Measurements from ENCODE around the gene FOXN3. TPM values are rescaled to one million over a fixed set of nuclear protein-coding genes. Genes with fewer than 3 reads are reported as not detected.

FOXN3 gene
- total RNA-seq, 1 experiment from 2014 or later = 125 TPM

GRCh38 chr14:89258728-89259273 is 158.2 kb downstream of the FOXN3 start:
- Histone ChIP-seq H3K23me2 (ENCODE audit: insufficient read length, low read depth, low read length, poor library complexity, severe bottlenecking) (no peaks in the 10 kb centered on the region), H3K4ac (ENCODE audit: low read depth, low read length) (no peak overlapping the region), H3T11ph (ENCODE audit: low read length) (no peak overlapping the region), H3K79me2 (ENCODE audit: insufficient read depth, low read length) (peaks cover 4% of the 10 kb centered on the region; the same call in 1 of the 2 replicates), H4K5ac (ENCODE audit: insufficient read length, low read depth, low read length) (no peak overlapping the region), H3K23ac (ENCODE audit: insufficient read length, low read depth, low read length) (no peak overlapping the region), H3K9me3 (ENCODE audit: control insufficient read depth, low read depth, low read length) (no peaks in the 10 kb centered on the region), H2BK15ac (ENCODE audit: low read depth, low read length) (no peak overlapping the region), H4K8ac (replicated peaks; ENCODE audit: insufficient read length, low read depth, low read length) (no peak overlapping the region), H2BK20ac (ENCODE audit: low read depth, low read length, poor library complexity, severe bottlenecking) (no peak overlapping the region), H3K14ac (ENCODE audit: insufficient read depth, low read length) (no peak overlapping the region), H2BK5ac (ENCODE audit: insufficient read length, low read length) (no peak overlapping the region), H3K4me1 (ENCODE audit: insufficient read depth, low read length) (no peaks in the 10 kb centered on the region), H3K79me1 (ENCODE audit: insufficient read depth, low read depth, low read length, poor library complexity, severe bottlenecking) (peaks cover 6% of the 10 kb centered on the region), H3K27me3 (ENCODE audit: insufficient read depth, low read length) (no peaks in the 10 kb centered on the region), H4K20me1 (ENCODE audit: control insufficient read depth, insufficient read depth, insufficient read length) (no peaks in the 10 kb centered on the region), H4K91ac (ENCODE audit: insufficient read length, low read depth, low read length) (no peak overlapping the region), H2BK12ac (ENCODE audit: insufficient read length, low read depth, low read length) (no peak overlapping the region), H3K4me2 (ENCODE audit: insufficient read depth, insufficient read length, low read length) (no peak overlapping the region), H3K9ac (ENCODE audit: extremely low read depth, insufficient read length, low read length) (no peak overlapping the region), H3K56ac (ENCODE audit: insufficient read length, low read depth, low read length) (no peak overlapping the region), H2BK120ac (ENCODE audit: low read depth, low read length, poor library complexity, severe bottlenecking) (no peak overlapping the region), H3K27ac (ENCODE audit: insufficient read length, low read depth, low read length) (no peak overlapping the region), H3K18ac (ENCODE audit: insufficient read length, low read depth, low read length) (no peak overlapping the region), H2AFZ (ENCODE audit: low read length) (no peak overlapping the region), H2AK5ac (ENCODE audit: insufficient read length, low read length) (no peak overlapping the region)
- 0 out of 7 replicates have a peak overlapping the region, but pooled peaks of 2 of the 3 experiments have one; percentile 8 to 11 for H3K27ac Mint-ChIP-seq
- H3K36me3 Mint-ChIP-seq (ENCODE audit: insufficient read depth in 1 of 3, low read depth in 3 of 3) = peaks cover 12 to 39% (median 18%) of the 10 kb centered on the region in 3 experiments; a peak in 6 of 7 replicates
- no peak for DNase-seq
- no peaks in the 10 kb centered on the region for H3K9me3 Mint-ChIP-seq
- H3K27me3 Mint-ChIP-seq (ENCODE audit: low read depth) = peaks cover 1% of the 10 kb centered on the region; the same call in 1 of the 2 replicates
- H3K4me3 Mint-ChIP-seq = no peak overlapping the region
- no peak for TF ChIP-seq CTCF (conservative IDR thresholded peaks at IDR 0.05)
- H3K4me1 Mint-ChIP-seq = peaks cover 16% of the 10 kb centered on the region in 2 experiments
- no CpG with 5 or more reads among the region's 6 CpGs for WGBS (ENCODE audit: extremely low coverage, insufficient read length, low lambda C conversion rate)
